HG02623 (cell line): Measurements from ENCODE around the gene SLC25A42.
"Not testable (repeated sequence)": the region's sequence is repeated elsewhere in the genome, so short reads cannot be mapped to it uniquely, and the experiment has no call there.

Source experiments
- ATAC-seq: cut with Tn5 transposase; IDR thresholded peaks from one replicate; pipeline ENCODE4 v1.9.1; 2021; ENCODE audit warnings: moderate library complexity; ENCODE audit not compliant: unreplicated experiment

The SLC25A42 gene, protein sequence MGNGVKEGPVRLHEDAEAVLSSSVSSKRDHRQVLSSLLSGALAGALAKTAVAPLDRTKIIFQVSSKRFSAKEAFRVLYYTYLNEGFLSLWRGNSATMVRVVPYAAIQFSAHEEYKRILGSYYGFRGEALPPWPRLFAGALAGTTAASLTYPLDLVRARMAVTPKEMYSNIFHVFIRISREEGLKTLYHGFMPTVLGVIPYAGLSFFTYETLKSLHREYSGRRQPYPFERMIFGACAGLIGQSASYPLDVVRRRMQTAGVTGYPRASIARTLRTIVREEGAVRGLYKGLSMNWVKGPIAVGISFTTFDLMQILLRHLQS

DNA sequence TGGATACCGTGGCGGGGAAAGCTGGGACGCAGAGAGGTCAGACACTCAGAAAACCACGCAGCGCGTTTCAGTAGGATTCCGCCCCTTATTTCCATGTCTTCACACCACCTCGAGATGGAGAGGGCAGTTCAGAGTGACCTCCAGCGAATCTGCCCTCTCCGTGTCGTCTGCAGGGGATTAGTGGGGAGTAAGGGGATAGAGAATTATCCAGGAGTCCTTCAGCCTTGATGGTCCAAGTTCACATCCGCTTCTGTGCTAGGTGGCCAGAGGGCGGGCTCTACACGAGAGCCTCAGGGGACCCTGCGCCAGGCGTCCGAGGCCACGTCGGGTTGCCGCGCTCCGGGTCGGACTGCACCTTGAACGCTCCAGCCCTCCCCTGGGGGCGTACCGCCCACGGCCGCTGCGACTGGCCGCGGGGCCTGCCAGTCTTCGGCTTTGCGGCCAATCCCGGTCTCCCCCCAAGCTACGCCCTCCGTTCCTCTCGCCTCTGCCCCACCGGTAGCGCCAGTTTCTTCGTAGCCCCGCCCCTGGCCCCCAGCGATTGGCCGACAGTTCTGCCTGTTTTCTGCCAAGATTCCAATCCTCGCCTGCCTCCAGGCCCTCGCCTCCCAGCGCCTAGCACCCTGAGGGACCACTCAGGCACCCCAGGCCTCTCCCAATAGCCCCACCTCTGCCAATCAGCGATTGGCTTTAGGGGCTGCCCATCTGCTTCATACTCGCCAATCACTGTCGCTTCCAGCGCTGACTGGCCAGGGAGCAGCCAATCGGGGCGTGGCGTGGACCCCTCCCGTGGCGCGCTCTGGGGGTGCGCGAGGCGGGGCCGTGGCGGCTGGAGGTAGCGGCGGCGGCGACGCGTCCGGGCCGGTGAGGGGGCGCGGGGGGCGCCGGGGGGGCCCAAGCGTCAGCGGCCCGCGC, at the start of gene SLC25A42:
TSS of gene SLC25A42 (plus strand) at position 812 of the 915 bp plus-strand sequence. CDS start 32,131 bp downstream, outside the sequence.
- ATAC-seq = peak; percentile 89

DNA sequence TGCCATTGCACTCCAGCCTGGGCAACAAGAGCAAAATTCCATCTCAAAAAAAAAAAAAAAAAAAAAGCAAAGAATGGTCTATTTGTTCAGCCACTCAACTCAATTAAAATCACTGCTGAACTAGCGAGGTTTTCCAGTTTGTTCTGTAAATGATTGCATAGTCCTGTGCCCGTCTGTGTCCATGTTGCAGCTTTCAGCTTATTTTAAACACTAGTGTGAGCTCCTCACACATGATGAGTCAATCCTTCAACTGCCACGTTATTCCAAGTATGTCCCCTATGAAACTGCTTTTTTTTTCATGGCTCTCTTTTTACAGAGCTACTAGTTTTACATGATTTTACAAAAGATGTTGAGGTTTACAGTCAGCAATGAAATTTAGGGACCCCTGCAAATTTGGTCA, 42.7 kb upstream of the SLC25A42 start:
- no peak for ATAC-seq

DNA sequence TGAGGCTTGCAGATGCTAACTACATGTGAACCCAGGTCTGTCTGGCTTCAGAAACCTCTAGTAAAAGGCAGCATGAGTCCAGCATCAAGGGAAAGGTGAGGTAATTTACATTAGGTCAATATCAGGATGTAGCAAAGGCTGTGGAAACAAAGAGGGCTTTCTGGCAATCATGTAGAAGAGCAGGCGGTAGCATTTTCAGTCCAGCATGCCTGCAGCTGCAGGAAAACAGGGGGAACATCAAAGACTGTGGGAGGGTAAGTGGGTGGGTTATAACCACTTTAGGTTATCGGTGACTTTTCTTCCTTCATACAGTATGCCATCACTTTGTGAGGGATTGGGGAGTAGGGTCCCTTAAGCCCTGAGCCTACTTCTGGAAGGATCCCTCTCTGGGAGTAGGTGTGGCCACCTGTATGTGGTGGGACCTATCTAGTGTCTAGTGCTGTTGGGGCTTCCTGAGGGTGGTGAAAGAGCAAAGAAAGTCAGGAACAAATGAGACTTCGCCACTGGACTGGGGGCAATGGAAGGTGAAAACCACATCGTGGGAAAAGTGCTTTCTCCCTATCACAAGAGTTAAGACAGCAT, 41.3 kb upstream of the SLC25A42 start:
- ATAC-seq = no peak

DNA sequence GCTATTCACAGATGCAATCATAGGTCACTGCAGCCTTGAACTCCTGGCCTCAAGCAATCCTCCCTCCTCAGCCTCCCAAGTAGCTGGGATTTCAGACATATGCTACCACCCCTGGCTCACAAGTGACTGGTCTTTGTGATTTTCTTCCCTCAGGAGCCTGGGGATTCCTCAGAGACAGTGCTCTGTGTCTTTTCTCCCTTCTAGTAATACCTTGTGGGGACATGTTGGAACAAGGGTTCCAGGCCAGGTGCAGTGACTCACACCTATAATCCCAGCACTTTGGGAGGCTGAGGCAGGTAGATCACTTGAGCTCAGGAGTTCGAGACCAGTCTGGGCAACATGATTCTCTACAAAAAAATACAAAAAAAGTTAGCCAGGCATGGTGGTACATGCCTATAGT, 40.4 kb upstream of the SLC25A42 start:
- not testable (repeated sequence) for ATAC-seq

DNA sequence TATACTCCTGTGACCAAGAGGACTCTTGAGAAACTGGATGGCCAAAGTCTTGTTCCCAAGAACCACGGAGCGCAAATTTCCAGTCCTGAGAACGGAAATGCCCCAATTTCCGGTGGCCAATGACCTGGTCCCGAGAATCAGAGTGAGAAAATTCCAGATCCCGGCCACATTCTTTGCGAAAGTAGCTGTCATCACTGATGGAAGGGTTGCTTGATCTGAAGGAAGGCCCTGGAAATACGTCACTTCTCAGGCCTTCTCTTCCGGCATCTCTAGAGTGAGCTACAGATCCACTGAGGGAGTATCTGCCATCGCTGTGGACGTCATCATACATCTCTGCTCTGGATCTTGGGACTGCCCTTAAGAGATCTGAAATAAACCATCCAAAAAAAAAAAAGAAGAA, 37.9 kb upstream of the SLC25A42 start:
- ATAC-seq = no peak

DNA sequence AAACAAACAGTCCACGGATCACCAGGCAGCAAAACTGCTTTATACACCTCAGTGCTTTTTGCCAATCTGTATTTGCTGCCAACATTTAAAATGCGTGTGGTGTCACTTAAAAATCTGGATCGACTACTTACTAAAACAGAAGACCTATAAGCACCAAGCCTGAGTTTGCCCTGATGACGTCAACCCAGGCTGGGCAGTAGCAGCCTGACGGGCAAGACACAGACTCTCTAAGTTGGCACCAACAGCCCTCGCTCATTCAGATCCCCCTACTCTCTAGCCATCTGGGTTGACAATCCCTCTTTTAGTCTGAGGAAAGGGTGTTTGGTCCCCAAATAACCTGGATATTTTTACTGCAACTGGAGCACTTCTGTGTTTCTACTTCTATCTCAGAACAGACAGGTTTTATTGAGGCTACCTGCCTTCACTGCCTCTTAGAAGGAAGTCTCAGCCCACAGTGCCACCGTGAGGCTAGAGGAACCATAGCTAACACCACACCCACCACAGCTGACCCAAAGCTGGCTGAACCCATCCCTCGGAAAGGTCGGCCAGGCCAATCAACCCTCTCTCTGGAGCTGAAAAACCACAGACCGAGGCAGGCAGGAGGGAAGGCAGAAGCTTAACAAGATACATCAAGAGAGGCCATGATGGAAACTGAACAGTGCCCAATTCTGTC, 37.4 kb upstream of the SLC25A42 start:
- no peak for ATAC-seq

DNA sequence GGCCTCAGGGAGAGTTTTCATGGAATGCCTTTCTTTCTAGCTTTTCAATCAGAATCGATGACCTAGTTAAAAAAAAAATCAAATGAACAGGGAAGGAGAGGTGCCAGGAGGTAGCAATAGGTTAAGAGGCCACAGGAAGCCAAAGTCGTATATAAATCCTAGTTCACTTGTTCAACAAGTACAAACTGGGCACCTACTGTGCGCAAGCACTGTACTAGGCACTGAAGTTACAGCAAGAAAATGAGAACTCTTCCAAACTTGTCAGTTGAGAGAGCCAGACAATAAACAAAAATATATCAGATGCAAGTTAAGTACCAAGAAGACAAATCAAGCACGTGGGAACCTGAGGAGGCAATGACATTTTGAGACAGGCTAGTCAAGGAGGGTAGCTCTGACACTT, 36.6 kb upstream of the SLC25A42 start:
- ATAC-seq = no peak

DNA sequence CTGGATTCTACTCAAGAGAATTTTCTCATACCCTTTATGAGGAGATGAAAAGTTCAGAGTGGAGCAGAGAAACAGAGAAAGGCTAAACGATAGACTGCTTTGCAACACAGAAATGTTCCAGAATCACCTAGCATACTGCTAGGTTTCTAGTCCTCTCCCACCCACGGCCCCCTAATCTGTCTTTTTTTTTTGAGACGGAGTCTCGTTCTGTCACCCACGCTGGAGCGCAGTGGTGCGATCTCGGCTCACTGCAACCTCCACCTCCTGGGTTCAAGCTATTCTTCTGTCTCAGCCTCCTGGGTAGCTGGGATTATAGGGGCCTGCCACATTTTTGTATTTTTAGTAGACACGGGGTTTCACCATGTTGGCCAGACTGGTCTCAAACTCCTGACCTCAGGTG, 35.3 kb upstream of the SLC25A42 start:
- ATAC-seq = no peak

DNA sequence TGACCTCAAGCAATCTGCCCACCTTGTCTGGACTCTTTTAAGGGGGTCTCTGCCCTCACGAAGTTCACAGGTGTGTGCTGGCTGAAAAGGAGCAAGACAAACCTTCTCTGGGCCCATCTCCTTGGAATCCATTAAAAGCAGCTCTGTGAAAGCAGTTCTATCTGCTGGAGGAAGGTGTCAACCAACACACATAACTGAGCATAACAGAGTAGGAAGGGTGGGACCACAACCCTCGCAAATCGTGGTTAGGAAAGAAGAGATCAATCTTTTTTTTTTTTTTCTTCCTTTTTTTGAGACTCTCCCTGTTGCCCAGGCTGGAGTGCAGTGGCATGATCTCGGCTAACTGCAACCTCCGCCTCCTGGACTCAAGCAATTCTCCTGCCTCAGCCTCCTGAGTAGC, 31.9 kb upstream of the SLC25A42 start:
- ATAC-seq = no peak

DNA sequence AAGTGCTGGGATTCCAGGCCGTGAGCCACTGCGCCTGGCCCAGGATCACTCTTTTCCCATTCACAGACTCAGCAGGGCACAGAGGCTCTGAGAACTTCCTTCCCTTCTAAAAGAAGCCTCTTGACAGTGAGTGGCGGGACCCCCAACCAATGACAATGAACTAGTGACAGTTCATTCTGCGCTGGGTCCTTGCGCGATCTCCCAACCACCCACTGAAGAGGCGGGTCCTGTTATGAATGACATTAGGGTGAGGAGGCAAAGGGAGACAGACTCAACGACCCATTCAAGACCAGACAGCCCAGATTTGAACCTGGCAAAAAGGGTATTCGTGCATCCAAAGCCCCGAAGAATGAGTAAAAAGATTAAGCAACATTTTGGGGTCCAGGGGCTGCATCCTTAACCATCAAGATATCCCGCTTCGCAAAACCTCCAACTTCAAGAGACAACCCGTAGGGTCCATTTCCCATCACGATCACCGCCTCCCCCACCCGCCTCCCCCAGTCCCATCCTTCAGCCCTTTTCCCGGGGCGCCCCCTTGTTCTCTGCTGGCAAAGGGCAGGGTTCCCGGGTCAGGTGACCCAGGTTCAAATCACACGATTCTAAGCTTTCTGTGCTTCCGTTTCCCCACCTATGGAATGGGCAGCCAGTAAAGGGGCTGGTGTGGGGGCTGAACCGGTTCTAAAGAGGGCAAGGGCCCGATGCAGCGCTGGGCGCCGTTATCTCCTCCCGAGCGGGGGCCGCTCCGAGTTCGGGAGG, 31.2 kb upstream of the SLC25A42 start:
- ATAC-seq = peak; percentile 32

DNA sequence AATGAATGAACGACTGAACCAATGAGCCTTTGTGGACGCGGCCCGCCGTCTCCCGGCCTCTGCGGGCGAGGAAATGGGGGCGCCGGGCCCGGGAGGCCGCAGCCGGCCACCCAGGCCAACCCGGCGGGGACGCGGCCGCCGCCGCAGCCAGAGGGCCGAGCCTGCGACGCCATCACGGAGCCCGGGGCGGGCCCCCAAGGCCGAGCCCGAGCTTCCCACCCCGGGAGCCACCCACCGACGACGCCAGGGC, 30.7 kb upstream of the SLC25A42 start:
- ATAC-seq = no peak

DNA sequence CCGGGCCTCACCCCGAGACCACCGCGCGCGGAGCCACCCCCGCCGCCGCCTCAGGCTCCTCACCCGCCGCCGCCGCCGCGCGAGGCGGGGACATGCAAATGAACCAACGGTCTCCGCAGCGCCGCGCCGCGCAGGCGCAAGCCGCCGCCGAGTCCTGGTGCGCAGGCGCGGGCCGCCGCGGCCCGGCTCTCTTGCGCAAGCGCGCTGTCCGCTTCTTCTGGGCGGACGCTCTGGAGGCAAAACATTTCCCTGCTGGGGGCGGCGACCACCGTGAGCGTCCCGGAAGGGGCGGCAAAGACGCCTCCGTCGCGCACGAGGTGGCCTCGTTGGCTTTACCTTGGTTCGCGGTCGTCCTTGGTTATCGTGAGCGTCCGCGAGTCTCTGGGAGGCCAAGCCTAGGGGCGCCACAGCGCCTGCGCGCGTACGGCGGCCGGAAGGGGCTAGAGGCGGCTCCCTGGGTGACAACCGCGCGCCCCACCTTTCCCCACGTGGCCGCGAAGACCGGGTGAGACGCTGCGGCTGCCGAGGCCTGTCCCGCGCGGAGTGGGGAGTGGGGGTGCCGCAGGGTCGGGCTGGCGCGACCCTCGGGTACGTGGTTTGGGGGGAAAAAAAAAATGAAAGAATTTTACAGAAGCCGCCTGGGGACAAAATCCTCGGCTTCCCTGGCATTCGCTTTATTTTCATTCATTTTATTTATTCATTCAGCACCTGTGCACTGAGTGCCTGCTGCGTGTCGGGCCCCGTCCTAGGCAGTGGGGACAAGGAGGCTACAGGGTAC, 30.2 kb upstream of the SLC25A42 start, which contains the start of the genes ARMC6 and SUGP2:
TSS of gene ARMC6 (plus strand) at position 178 of the 778 bp plus-strand sequence. CDS start 607 bp downstream, outside the sequence.
TSS of gene SUGP2 (minus strand) at position 92 of the 778 bp plus-strand sequence. CDS start 2,446 bp downstream, outside the sequence.
- ATAC-seq = peak; percentile 70

DNA sequence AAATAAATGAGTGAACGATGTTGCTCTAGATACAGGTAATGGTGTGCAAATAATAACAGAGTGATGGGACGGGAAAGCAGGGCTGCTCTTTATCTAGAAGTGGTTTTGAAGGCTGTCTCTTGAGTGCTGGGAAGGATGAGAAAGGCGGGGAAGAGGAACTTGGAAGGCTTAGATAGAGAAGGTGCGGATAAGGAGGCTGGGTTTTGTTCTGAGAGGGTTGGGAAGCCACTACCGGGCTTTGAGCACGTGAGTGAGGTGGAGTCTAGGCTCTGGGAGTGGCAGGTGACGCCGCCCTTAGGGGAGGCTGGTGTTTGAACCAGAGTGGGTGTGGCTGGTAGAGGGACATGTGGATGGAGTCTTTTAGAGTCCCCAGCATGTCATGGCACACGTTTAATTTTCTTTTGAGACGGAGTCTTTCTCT, 29.6 kb upstream of the SLC25A42 start:
- ATAC-seq = no peak

DNA sequence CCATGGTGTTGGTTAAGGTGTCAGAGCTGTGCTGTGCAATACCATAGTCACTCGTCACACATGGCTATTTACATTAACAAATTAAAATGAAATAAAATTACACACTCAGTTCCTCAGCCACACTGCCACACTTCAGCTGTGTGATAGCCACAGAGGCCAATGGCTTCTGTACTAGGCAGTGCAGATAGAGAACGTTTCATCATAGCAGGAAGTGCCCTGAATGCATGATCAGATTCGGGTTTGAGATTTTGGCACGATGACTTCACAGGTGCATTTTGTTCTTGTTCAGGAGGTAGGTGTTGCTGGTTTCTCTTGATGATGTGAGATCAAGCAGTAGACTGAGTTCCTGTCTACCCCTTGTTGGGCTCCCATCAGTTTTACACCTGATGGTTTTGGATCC, 23.9 kb upstream of the SLC25A42 start:
- ATAC-seq = no peak

DNA sequence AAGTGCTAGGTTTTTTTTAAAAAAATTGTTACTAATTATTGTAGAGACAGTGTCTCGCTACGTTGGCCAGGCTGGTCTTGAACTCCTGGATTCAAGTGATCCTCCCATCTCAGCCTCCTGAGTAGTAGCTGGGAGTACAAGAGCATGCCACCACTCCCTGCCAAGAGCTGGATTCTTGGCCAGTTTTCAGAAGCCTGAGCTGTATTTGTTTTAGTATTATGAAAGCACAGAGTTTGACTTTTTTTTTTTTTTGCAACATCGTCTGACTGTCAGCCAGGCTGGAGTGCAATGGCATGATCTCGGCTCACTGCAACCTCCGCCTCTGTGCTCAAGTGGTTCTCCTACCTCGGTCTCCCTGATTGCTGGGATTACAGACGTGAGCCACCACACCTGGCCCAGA, 23.4 kb upstream of the SLC25A42 start:
- ATAC-seq = no peak

DNA sequence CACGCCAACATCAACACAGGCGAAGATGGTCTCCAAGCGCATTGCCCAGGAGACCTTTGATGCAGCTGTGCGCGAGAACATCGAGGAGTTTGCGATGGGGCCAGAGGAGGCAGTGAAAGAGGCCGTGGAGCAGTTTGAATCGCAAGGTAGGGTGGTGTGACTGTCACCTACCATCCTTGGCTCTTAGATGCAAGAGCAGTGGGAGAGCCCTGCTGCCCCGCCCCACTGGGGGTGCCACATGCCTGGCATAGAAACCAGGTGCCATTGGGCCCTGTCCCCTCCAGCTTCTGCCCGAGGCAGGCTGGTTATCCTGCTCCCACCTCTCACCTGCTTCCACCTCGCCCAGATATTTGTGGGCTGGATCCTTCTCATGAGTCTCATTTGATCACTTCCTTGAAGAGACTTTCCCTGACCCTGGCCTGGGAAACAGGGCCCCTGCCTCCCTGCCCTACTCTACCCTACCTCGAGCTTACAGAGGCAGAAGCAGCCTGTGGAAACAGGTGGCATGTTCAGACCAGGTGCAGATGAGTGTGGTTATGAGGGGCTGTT, 21.0 kb upstream of the SLC25A42 start:
- ATAC-seq = no peak

DNA sequence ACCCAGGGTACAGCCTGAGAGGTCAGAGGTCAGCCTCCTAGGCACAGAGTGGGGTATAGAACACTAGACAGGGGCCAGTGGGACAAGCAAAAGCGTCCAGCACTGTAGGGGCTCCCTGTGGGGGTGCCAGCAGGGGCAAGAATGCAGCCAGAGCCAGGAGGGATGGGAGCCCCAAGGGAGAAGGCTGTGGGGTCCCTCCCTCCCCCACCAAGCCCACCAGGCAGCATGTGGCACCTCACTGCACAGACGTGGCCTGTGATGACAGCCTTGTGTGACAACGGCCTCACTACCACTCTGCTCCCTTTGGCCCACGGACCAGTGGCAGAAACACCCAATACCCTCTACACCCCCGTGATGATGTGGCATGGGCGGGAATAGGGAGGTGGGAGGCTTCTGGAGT, 20.3 kb upstream of the SLC25A42 start:
- ATAC-seq = no peak

DNA sequence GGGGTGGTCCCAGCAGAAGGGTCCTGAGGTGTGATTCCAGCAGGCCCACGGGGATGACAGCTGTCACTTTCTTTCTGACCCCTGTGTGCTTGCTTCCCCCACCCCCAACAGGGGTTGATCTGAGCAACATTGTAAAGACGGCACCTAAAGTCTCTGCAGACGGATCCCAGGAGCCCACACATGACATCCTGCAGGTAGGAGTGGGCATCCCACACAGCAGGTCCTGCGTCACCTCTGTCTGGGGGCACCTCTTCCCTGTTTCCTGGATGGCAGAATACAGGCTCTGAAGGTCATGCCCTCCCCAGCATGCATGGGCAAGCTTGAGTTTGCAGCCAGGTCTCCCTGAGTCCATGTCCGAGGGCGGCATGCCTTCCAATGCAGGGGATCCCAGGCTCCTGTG, 19.9 kb upstream of the SLC25A42 start:
- ATAC-seq = no peak

DNA sequence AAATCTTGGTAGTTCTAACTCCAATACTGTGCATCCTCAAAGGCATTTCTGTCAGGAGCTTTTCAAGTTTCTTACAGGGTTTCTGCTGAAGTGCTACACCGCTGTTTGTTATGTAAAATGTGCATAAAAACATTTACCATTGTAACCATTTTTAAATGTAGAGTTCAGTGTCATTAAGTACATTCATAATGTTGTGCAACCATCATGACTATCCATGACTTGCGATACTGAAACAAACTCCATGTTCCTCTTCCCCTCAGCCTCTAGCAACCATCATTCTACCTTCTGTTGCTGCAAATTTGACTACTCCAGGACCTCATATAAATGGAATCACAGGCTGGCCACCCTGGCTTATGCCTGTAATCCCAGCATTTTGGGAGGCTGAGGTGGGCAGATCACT, 14.4 kb upstream of the SLC25A42 start:
- ATAC-seq = no peak
